Chondrocyte (in vitro differentiated cells): ENCODE measurements around the gene MAGEA9. TPM values are rescaled to one million over a fixed set of nuclear protein-coding genes. Genes with fewer than 3 reads are reported as not detected.
"Not testable (repeated sequence)": the region's sequence is repeated elsewhere in the genome, so short reads cannot be mapped to it uniquely, and the experiment has no call there.

Source experiments
- DNase-seq: peaks from one replicate; pipeline ENCODE4 v3.0.0; 2021; ENCODE audit warnings: mixed read lengths, low spot score
- H3K27ac Mint-ChIP-seq: one replicate; pipeline ENCODE4 v1.8.0; 2021; ENCODE audit warnings: mild to moderate bottlenecking, moderate library complexity, mixed read lengths; ENCODE audit not compliant: unreplicated experiment
- H3K27me3 Mint-ChIP-seq: 2 replicates; pipeline ENCODE4 v1.8.0; 2021; ENCODE audit warnings: low read depth, mixed read lengths
- H3K36me3 Mint-ChIP-seq: 2 replicates; pipeline ENCODE4 v1.8.0; 2021; ENCODE audit warnings: low read depth, mixed read lengths
- H3K4me1 Mint-ChIP-seq: 2 replicates; pipeline ENCODE4 v1.8.0; 2021; ENCODE audit warnings: low read depth, mild to moderate bottlenecking, mixed read lengths
- H3K4me3 Mint-ChIP-seq: one replicate; pipeline ENCODE4 v1.8.0; 2021; ENCODE audit warnings: mild to moderate bottlenecking, moderate library complexity, mixed read lengths; ENCODE audit not compliant: unreplicated experiment
- H3K9me3 Mint-ChIP-seq: 2 replicates; pipeline ENCODE4 v1.8.0; 2021; ENCODE audit warnings: low read depth, mixed read lengths
- CTCF ChIP-seq: fragments of 200-600 bp; sonication (generic); IDR thresholded peaks from 2 replicates; pipeline ENCODE4 v1.5.0; 2021; ENCODE audit warnings: antibody characterized with exemption, mild to moderate bottlenecking, moderate library complexity
- total RNA-seq: library from RNA; stranded (reverse); gene quantifications from 3 replicates; pipeline ENCODE4 v1.2.1, GENCODE V29; 2021

The MAGEA9 gene
- total RNA-seq, 1 donor from 2014 or later, result not detected

- Mint-ChIP-seq H3K27me3 (peaks cover 2% of the 10 kb centered on the region), H3K4me1 (no peaks in the 10 kb centered on the region), H3K27ac (no peak overlapping the region), H3K36me3 (no peaks in the 10 kb centered on the region), H3K4me3 (no peak overlapping the region), H3K9me3 (peaks cover 2% of the 10 kb centered on the region)
- DNase-seq, result no peak
- no peak for TF ChIP-seq CTCF
Measured at GRCh38 chrX:149760965-149761364, 20.8 kb upstream of the MAGEA9 start.

DNA sequence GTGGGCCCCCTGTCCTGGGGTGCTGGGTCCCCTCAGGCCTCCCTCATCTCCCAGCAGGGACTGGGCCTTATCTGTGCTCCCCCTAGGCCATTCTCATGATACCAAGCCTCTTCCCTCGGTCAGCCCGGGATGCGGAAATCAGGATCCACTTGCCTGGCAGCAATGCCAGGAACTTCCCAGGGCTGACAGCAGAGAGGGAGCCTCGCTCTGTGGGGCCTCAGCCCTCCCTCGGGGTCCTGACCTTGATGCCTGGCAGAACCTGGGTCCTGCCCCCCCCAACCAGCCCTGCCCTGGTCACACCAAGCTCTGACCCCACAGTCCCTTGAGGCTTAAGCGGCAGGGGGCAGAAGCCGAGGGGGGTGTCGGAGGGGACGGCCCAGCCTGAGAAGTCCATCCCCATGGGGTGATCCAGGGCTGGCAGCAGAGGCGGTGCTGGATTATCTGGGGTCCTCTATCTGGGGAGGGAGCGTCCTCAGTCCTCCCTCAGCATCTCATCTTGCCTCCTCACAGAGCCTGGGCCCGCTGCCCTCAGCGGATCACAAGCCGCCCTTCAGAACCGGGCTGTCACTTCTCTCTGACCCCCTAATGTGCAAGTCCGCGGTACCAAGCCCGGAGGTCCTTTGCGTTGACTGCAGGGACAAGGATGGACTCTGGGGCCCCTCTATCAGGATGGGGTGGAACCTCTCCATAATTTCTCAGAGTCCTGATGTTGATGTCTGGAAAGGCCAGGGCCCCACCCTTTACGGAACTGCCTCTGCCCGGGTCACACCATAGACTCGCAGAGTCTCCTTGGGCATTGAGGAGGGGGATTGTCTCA lies 19.7 kb upstream of the MAGEA9 start:
- not testable (repeated sequence) for H3K27ac Mint-ChIP-seq, H3K36me3 Mint-ChIP-seq, H3K4me3 Mint-ChIP-seq, H3K9me3 Mint-ChIP-seq, H3K27me3 Mint-ChIP-seq, H3K4me1 Mint-ChIP-seq
- peak; percentile 72 for DNase-seq

DNA sequence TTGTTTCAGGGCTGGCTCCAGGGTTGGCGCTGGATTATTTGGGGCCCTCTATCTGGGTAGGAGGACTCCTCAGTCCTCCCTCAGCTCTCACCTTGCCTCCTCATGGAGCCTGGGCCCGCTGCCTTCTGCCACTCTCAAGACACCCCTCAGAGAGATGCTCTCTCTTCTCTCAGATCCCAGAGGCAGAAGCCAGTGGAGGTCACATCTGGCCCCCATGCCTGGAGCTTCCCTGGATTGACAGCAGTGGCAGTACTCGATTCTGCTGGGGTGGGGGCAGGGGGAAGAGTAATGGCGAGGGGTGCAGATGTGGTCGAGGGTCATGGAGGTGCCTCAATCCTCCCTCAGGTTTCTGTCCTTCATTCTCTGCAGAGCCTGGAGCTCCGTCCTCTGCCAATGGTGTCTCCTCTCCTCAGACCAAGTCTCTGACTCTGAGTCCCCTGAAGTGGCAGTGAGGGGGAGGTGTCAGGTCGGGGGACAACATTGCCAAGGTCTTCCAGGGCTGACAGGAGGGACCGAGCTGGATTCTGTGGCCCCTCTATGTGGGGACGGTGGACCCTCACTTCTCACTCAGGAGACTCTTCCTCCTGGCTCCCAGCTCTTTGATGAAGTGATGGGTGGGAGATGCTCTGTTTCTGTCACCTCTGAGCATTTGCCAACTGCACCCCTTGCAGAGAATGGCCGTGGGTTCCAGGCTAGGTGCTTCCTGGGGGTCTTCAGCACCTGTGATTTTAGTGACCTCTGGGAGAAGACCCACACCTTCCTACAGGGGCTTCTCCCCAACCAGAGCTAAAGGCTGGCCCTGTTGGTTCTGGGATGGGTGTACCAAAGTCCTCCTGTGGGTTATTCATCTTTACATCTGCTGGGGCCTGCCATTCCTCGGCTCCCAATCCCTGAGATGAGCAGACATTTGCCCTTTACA lies 18.8 kb upstream of the MAGEA9 start:
- no peaks in the 10 kb centered on the region for H3K36me3 Mint-ChIP-seq

DNA sequence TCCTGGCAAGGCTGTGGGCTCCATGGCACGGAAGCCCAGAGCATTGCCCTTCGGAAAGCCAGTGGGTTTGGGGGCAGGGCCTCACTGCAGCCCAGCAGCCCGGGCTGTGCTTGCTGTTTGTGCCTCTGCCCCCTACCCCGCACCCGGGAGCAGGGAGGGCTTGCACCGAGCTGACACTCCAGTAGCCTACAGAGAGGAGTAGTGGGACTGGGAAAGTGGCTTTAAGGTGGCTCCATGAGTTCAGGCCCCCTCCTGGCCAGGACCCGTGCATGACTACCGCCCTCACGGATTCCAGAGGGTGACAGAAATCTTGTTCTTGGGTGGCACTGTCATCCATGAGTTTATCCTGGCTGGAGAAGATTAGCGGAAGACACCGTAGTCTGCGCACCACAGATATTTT lies 11.4 kb upstream of the MAGEA9 start:
- not testable (repeated sequence) for H3K36me3 Mint-ChIP-seq, H3K27ac Mint-ChIP-seq, H3K27me3 Mint-ChIP-seq, H3K9me3 Mint-ChIP-seq, H3K4me3 Mint-ChIP-seq, DNase-seq, H3K4me1 Mint-ChIP-seq

More for the DNA sequence above, 18.8 kb upstream of the MAGEA9 start:
- peak; percentile 41 for DNase-seq
- peaks cover 2% of the 10 kb centered on the region for H3K9me3 Mint-ChIP-seq
- H3K27ac Mint-ChIP-seq, result no peak overlapping the region
- no peaks in the 10 kb centered on the region for H3K27me3 Mint-ChIP-seq
- H3K4me3 Mint-ChIP-seq, result no peak overlapping the region
- TF ChIP-seq CTCF, result no peak
- no peaks in the 10 kb centered on the region for H3K4me1 Mint-ChIP-seq

DNA sequence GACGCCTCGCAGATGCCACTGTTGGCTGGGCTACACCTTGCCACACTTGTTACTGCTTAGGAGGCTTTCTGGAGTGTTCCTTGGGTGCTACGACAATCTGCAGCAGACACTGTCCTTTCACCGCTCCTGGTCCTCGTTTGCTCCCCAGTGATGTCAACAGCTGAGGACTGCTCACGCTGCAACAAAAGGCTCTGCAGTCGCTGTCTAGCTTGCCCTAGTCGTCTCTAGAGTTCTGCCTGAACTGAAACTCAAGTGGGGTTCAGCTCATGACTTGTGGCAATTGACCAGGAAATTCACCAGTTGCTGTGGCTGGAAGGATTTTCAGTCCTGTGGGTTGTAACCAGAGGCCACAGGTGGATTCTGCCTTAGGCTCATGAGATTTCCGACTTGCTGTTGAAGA lies 8.7 kb upstream of the MAGEA9 start:
- not testable (repeated sequence) for DNase-seq, H3K4me3 Mint-ChIP-seq, H3K4me1 Mint-ChIP-seq, H3K36me3 Mint-ChIP-seq, H3K27me3 Mint-ChIP-seq, H3K9me3 Mint-ChIP-seq, H3K27ac Mint-ChIP-seq

GRCh38 chrX:149773768-149774167 lies 8.0 kb upstream of the MAGEA9 start, which contains the start of gene HSFX1:
Gene HSFX1 (plus strand): TSS chrX:149774068. CDS start chrX:149774682, 614 bp downstream.
- not testable (repeated sequence) for H3K27ac Mint-ChIP-seq, H3K4me1 Mint-ChIP-seq, H3K9me3 Mint-ChIP-seq, DNase-seq, H3K27me3 Mint-ChIP-seq, H3K4me3 Mint-ChIP-seq, H3K36me3 Mint-ChIP-seq

GRCh38 chrX:149777999-149778398 lies 3.7 kb upstream of the MAGEA9 start:
- not testable (repeated sequence) for H3K4me1 Mint-ChIP-seq, DNase-seq, H3K27me3 Mint-ChIP-seq, H3K27ac Mint-ChIP-seq, H3K36me3 Mint-ChIP-seq, H3K9me3 Mint-ChIP-seq, H3K4me3 Mint-ChIP-seq

GRCh38 chrX:149795531-149795930 lies 13.8 kb downstream of the MAGEA9 start:
- H3K4me1 Mint-ChIP-seq, H3K27ac Mint-ChIP-seq, H3K27me3 Mint-ChIP-seq, H3K36me3 Mint-ChIP-seq, DNase-seq, H3K4me3 Mint-ChIP-seq: not testable (repeated sequence)
- H3K9me3 Mint-ChIP-seq, result peaks cover 20% of the 10 kb centered on the region
